ENCODE data around the gene HEG1. TPM values are rescaled to one million over a fixed set of nuclear protein-coding genes. Genes with fewer than 3 reads are reported as not detected.

Gene HEG1
- total and polyA plus RNA-seq, 2 of the 13 experiments (the other 11 are each of a cell fraction or from before 2014, with no cell fraction given): 10.7 to 18.2 TPM

- H3K9me3 ChIP-seq (ENCODE audit: low read length): no peaks in the 10 kb centered on the region
- no peak overlapping the region for H2AFZ ChIP-seq (ENCODE audit: low read length)
- TF ChIP-seq CEBPG (CRISPR knock-in tag; IDR thresholded peaks at IDR 0.05): peak; percentile 69
- no peak for TF ChIP-seq ZNF562 (CRISPR knock-in tag; IDR thresholded peaks at IDR 0.05; ENCODE audit: borderline replicate concordance)
- TF ChIP-seq CEBPB (IDR thresholded peaks at IDR 0.05; ENCODE audit: borderline replicate concordance, low read depth, low read length): peak; percentile 88
- no peak for TF ChIP-seq IKZF1 (IDR thresholded peaks at IDR 0.05)
- H3K9ac ChIP-seq (ENCODE audit: insufficient read depth, low read depth, low read length): no peak overlapping the region
- peaks cover 20 to 32% of the 10 kb centered on the region in 2 experiments; a peak in 4 of 5 replicates for H3K36me3 ChIP-seq (replicated peaks in 1 of 2; ENCODE audit: control insufficient read depth in 1 of 2, insufficient read depth in 2 of 2, low read length in 2 of 2)
- ATAC-seq (no peak), DNase-seq (ENCODE audit: low spot score) (no peak), FAIRE-seq (no peak)
- H3K79me2 ChIP-seq (ENCODE audit: insufficient read depth, low read length): peaks cover 24% of the 10 kb centered on the region
- in situ Hi-C loops (cut with HindIII; ENCODE audit: extremely low pct_ligation_motif_present, low pct_unique_long_range_greater_than_20kb): no loop called here
- no peak overlapping the region for H3K4me3 ChIP-seq (replicated peaks in 1 of 3; ENCODE audit: insufficient read depth in 1 of 3, low read depth in 2 of 3, low read length in 3 of 3)
- CTCF ChIA-PET (ENCODE audit: low intra/inter-chr PET ratio, low total read pairs): no interaction called here
- intact Hi-C loops (cut with micrococcal nuclease; ENCODE audit: unreplicated experiment): no loop called here
- H4K20me1 ChIP-seq (ENCODE audit: insufficient read depth, low read length): peaks cover 10% of the 10 kb centered on the region; the same call in 1 of the 2 replicates
- H3K27ac ChIP-seq (ENCODE audit: extremely low read length, insufficient read depth, low read length): no peak overlapping the region
- no peaks in the 10 kb centered on the region for H3K27me3 ChIP-seq (ENCODE audit: control insufficient read depth in 1 of 2, insufficient read depth in 2 of 2, low read length in 2 of 2)
- H3K4me1 ChIP-seq (ENCODE audit: insufficient read depth, low read length): peaks cover 23% of the 10 kb centered on the region
- BruUV-seq (replicated peaks): no TSS peak
- H3K4me2 ChIP-seq (ENCODE audit: low read depth, low read length): no peak overlapping the region
- POLR2A ChIA-PET: interaction anchor here (0.8 kb wide), 1 partner anchor 9 kb away, joined by 5 read pairs; no protein-coding TSS in a partner anchor
- 77% methylated on average over 5 of the region's 5 CpGs for WGBS (ENCODE audit: low lambda C conversion rate)
Observed at GRCh38 chr3:125045194-125045593, 10.6 kb downstream of the HEG1 start.

GRCh38 chr3:125043599-125044151, 12.1 kb downstream of the HEG1 start:
- no peak overlapping the region for H3K27ac ChIP-seq (ENCODE audit: extremely low read length, insufficient read depth, low read length)
- TF ChIP-seq, protein P1, sequence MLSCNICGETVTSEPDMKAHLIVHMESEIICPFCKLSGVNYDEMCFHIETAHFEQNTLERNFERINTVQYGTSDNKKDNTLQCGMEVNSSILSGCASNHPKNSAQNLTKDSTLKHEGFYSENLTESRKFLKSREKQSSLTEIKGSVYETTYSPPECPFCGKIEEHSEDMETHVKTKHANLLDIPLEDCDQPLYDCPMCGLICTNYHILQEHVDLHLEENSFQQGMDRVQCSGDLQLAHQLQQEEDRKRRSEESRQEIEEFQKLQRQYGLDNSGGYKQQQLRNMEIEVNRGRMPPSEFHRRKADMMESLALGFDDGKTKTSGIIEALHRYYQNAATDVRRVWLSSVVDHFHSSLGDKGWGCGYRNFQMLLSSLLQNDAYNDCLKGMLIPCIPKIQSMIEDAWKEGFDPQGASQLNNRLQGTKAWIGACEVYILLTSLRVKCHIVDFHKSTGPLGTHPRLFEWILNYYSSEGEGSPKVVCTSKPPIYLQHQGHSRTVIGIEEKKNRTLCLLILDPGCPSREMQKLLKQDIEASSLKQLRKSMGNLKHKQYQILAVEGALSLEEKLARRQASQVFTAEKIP (CRISPR knock-in tag; IDR thresholded peaks at IDR 0.05; ENCODE audit: borderline replicate concordance): no peak
- TF ChIP-seq ZNF10 (CRISPR knock-in tag; IDR thresholded peaks at IDR 0.05; ENCODE audit: borderline replicate concordance, low read depth) (no peak), NR0B2 (CRISPR knock-in tag; IDR thresholded peaks at IDR 0.05) (no peak), ZSCAN21 (CRISPR knock-in tag; IDR thresholded peaks at IDR 0.05; ENCODE audit: borderline replicate concordance) (no peak)
- H3K9me3 ChIP-seq (ENCODE audit: low read length): no peaks in the 10 kb centered on the region
- no TSS peak for BruUV-seq (replicated peaks)
- no peak overlapping the region for H2AFZ ChIP-seq (ENCODE audit: low read length)
- H3K79me2 ChIP-seq (ENCODE audit: insufficient read depth, low read length): peaks cover 26% of the 10 kb centered on the region
- H3K27me3 ChIP-seq (ENCODE audit: control insufficient read depth in 1 of 2, insufficient read depth in 2 of 2, low read length in 2 of 2): no peaks in the 10 kb centered on the region
- FAIRE-seq: no peak
- ChIA-PET POLR2A (interaction anchor here (0.9 kb wide), 1 partner anchor 19 kb away, joined by 3 read pairs; no protein-coding TSS in a partner anchor), CTCF (ENCODE audit: low intra/inter-chr PET ratio, low total read pairs) (no interaction called here)
- no peak for ATAC-seq
- WGBS (ENCODE audit: low lambda C conversion rate): 95% methylated on average over 20 of the region's 20 CpGs
- peaks cover 17 to 19% of the 10 kb centered on the region in 2 experiments; a peak in 4 of 5 replicates for H3K36me3 ChIP-seq (replicated peaks in 1 of 2; ENCODE audit: control insufficient read depth in 1 of 2, insufficient read depth in 2 of 2, low read length in 2 of 2)
- peaks cover 23% of the 10 kb centered on the region for H3K4me1 ChIP-seq (ENCODE audit: insufficient read depth, low read length)
- H3K9ac ChIP-seq (ENCODE audit: insufficient read depth, low read depth, low read length): no peak overlapping the region
- no peak overlapping the region for H3K4me2 ChIP-seq (ENCODE audit: low read depth, low read length)
- no peak for DNase-seq (ENCODE audit: low spot score)
- no peak overlapping the region for H3K4me3 ChIP-seq (replicated peaks in 1 of 3; ENCODE audit: insufficient read depth in 1 of 3, low read depth in 2 of 3, low read length in 3 of 3)
- intact Hi-C loops (cut with micrococcal nuclease; ENCODE audit: unreplicated experiment) (no loop called here), in situ Hi-C loops (cut with HindIII; ENCODE audit: extremely low pct_ligation_motif_present, low pct_unique_long_range_greater_than_20kb) (no loop called here)
- peaks cover 10% of the 10 kb centered on the region; the same call in 1 of the 2 replicates for H4K20me1 ChIP-seq (ENCODE audit: insufficient read depth, low read length)

Measured in HepG2 (cell line).